HuH-7.5 (cell line): ENCODE measurements around the gene ALDH1L2.
"Not testable (repeated sequence)": the region's sequence is repeated elsewhere in the genome, so short reads cannot be mapped to it uniquely, and the experiment has no call there.

Experiments used
- DNase-seq: peaks from one replicate; pipeline ENCODE4 v3.0.0; 2011; ENCODE audit warnings: low spot score

Gene ALDH1L2

DNA sequence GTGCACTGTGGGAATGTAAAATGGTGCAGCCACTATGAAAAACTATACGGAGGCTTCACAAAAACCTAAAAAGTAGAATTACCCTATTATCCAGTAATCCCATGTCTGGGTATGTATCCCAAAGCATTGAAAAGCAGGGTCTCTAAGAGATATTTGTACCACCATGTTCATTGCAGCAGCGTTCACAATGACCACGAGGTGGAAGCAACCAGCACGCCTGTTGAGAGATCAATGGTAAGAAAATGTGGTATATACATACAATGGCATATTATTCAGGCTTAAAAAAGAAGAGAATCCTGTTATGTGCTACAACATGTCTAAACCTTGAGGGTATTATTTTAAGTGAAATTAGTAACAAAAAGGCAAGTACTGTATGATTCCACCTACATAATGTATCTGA, 99.1 kb downstream of the ALDH1L2 start:
- DNase-seq: peak; percentile 26

DNA sequence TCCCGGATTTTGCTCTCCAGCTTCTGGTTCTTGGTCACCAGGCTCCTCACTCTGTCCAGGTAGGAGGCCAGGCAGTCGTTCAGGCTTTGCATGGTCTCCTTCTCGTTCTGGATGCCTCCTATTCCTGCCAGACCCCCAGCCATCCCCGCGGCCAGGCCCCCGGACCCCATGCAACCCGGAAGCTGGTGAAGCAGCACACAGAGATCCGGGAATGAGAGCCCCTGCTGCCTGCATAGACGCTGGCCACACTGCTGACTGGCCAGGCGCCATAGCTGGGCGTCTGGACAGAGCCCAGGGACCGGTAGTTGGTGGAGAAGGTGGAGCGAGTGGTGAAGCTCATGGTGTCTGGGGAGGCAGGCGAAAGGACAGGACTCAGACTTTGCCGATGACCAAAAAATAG, 106.6 kb downstream of the ALDH1L2 start:
- not testable (repeated sequence) for DNase-seq

DNA sequence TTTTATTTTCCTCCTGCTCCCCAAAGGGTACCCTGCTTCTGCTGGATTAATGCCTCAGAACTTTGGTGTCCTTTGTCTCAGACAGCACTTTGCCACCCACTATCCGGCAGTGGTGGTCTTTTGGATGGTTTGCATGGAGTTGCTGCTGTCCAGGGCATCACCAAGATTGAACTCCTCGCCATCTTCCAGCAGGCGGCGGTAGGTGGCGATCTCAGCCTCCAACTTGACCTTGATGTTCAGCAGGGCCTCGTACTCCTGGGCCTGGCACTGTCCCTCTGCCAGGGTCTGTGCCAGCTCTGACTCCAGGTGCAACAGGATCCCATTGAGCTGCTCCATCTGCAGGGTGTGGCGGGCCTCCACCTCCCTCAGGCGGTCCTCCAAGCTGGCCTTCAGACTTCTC, 107.6 kb downstream of the ALDH1L2 start:
- no peak for DNase-seq

DNA sequence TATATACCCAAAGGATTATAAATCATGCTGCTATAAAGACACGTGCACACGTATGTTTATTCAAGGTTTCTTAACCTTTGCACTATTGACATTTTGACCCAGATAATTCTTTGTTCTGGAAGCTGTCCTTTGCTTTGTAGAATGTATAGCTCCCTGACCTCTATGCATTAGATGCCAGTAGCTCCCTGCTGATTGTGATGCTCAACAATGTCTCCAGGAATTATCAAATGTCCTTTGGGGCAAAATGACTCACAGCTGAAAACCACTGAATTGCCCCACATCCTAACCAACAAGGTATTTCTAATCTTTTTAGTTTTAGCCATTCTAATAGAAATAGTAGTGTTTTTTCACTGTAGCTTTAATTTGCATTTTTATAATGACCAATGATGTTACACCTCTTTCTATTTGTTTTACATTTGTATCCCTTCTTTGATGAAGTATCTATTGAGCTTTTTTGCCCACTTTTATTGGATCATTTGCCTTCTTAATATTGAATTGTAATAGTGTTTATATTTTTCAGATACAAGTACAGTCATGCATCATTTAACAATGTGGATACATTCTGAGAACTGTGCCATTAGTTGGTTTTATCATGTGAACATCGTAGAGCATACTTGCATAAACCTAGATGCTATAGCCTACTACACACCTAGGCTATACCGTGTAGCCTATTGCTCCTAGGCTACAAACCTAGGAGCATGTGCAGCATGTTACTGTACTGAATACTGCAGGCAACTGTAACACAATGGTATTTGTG, 108.5 kb downstream of the ALDH1L2 start:
- no peak for DNase-seq

DNA sequence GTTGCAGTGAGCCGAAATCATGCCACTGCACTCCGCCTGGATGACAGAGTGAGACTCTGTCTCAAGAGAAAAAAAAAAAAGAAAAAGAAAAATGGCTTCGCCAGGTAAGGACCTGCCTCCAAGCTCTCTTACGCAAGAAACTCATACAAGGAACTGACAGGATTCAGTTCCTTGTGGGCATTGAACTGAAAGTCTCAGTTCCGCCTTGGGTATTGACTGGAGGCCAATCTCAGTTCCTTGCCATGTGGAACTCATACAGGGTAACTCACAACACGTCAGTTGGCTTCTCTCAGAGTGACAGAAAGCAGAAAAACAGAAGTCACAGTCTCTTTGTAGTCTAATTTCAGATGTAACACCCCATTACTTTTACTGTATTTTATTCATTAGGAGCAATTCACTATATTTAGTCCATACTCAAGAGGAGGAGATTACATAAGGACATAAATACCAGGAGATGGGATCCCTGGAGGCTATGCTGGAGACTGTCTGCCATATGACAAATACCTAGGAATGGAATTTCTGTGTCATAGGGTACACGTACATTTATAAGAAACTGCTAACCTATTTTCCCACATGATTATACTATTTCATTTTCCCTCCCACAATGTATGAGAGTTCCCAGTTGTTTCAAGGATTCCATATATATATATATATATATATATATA, 109.5 kb downstream of the ALDH1L2 start:
- DNase-seq: no peak

DNA sequence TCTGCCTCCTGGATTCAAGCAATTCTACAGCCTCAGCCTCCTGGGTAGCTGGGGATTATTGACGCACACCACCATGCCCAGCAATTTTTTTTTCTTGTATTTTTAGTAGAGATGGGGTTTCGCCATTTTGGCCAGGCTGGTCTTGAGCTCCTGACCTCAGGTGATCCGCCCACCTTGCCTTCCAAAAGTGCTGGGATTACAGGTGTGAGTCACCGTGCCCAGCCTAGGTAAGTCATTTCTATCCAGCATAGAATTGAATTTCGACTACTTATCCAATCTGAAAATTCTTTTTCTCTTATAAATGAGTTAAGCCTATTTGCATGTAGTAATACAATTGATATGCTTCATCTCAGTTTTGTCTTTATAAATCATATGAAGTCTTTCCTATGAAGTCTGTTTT, 111.0 kb downstream of the ALDH1L2 start:
- no peak for DNase-seq

DNA sequence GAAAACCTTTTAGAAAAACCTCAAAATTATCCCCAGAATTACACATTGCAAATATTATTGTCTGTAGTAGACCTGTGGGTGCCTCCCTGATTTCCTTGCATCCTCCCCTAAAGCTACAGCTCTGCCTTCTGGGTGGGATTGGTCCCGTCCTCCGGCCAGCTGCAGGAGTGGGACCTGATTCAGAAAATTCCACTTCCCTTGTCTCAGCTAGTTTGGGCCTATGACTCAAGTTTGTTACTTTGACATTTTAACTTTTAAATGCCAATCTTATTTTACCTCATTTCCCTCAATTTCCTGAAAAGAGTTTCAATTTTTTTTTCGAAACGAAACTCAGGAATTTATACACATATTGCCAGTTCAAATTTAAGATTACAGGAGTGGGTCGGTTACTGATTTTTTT, 113.0 kb downstream of the ALDH1L2 start:
- no peak for DNase-seq
